NCI-H69 (cell line): ENCODE data around the gene TLR8.
"Not testable (repeated sequence)": the region's sequence is repeated elsewhere in the genome, so short reads cannot be mapped to it uniquely, and the experiment has no call there.

Experiments
- DNase-seq: peaks from one replicate; lab custom pipeline; 2025; lab: John Stamatoyannopoulos, UW

TLR8 gene

DNA sequence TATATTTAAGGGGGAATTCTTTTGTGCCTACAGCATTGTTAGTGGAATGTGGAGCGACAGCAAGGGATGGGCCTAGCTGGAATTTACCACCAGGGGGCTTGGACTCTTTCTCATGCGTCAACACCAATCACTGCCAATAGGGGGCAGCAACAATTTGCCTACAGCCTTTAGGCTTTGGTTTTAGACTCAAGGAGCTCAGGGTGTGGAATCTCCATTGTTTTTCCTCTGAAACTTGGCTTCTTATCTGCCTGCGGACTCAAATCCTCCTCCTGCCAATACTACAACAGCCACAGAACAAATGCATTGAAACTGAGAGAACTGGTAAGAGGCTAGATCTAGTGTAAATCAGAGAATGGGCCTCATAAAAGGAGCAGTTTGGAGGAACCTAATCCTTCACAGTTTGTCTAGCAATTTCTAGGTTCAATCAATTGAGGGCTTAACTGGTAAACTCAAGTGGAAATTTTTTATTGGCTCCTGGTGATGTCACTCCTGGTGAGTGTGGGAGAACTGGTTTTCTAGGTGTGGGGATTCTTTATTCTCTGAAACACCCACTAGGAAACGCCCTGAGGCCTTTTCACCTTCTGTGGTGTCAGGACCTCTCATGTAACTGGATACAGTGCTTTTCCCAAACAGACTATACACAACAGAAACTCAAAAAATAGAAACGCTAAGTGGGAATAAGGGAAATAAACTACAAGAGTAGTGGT is 40.6 kb downstream of the TLR8 start:
- DNase-seq: peak; percentile 91

DNA sequence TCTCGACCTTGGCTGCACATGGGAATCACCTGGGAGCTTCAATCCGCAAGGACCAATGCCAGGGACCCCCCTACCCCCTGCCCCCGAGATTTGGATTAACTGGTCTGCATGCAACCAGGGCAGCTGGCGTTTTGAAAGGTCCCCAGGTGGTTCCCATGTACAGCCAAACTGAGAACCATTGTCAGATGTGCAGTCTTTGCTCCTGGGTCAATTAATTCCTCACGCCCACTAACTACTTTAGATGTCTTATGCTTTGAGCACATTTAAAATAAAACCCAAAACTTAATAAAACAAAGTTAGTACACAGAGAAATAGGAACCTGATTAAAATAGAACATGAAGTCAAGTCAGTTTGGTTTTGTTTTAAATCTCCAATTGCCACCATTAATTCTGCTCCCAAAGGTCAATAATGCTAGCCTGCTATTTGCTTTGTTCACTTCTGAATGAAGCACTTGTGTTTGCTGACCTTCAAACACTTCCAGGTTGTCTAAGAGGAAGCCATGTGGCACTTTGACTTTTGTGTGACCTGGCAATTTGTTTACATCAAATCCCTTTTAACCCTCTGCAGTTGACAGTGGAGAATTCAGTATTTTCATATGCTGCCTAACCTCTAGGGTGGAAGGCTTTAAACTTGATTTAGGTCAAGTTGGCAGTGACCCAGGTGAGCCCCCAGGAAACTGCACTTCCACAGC is 41.3 kb downstream of the TLR8 start:
- peak; percentile 90 for DNase-seq

DNA sequence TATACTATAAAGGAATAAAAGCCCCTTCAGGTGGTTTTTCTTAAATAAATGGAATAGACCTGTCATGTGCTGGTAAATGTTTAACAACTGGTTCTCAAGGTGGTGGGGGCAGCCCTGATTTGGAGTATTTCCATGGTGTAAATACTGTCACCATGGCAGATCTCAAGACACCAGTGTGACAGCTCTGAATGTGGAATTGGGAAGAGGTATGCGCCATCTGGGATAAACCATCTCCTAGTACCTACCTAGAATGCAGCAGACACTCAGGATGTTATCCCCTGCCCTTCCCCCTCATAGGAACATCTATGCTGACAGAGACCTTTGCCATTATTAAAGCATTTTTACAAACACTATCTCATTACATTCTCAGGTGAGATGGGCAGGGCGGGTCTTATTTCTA is 42.1 kb downstream of the TLR8 start:
- DNase-seq: peak; percentile 26

DNA sequence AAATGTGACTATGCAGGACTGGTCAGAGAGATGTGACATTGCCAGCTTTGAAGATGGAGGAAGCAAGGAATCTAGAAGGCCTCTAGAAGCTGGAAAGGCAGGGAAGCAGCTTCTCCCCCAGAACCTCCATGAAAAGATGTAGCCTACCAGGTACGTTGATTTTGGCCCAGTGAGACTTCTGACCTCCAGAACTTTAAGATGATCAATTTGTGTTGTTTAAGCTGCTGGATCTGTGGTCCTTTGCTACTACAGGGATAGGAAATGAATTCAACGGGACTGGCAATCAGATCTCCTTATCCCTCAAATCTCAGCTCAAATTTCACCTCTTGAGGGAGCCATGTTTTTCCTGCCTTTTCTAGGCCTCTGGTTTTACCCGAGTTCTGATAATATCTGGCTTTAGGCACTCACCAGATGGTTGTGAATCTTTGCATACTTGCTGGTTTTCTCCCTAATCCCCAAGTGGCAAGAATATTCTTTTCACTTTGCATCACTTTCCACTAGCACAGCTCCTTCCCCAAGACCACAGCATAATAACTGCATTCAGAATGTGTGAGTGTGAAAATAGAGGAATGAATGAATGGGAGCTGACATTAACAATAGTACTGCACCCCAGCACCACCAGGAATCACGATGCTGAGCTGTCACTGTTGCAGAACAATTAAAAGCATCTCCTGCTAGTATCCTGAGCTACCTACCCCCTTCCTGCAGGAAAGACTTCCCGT is 42.9 kb downstream of the TLR8 start:
- peak; percentile 13 for DNase-seq

DNA sequence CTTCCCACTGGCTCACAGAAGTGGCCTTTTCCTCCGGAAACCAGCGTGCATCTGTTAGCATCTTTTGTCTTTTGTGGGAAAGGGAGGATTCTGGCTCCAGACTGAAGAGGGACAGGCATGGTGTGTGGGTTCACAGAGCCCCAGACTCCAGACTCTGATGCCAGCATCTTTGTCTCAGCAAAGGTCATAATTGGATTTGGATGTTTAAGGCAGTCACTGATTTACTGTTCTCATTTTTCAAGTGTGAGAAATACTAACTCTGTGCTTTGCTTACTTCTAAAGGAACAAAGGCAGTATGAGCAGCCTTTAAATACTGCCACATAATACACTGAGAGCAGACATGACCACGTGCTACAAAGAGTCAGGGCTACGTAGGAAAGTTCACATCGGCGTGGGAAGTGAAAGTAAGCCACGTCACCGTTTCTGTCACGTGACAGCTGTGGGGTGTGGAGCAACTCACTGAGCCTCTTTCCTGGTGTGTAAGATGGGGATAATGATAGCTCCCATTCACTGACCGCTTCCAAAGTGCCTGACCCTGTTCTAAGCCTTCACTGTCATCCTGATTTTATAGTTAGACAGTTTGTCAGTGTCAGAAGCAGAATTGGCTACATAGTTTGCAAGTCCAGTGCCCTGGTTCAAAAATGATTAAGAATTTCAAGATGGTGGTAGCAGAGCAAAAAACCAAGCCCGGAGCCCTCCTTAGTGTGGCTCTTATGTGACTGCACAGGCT is 43.7 kb downstream of the TLR8 start:
- DNase-seq: no peak

DNA sequence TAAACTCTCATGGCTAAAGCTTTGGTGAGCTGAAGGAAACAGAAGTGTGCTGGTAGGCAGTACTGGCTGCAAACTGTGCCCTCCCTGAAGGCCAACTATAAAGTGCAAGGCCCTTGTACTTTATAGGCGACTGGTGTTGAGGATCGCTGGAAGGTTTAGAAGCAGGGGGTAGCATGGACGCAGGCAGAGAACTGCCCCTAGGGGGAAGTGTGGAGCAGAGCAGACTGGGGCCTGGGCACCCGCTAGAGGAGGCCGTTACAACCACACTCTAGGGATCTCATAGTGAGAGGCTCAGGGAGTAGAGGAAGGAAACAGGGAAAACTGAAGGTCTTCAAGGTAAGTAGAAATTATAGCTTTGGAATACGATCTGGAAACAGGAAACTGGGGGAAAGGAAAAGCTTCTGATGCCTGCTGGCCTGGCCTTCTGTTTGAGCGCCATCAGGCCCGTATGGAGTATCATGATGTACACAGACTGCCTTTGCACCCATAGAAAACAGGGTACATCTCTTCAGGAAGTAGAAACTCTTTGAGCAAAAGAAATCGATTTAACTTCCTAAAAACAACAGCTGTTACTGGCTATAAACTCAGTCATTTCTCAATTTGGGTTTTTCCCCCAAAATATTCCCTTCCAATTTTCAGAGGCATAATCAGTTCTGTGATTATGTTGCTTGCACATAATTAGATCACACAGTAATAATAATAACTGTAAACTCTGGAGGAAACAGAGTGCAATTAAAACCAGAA is 44.6 kb downstream of the TLR8 start:
- DNase-seq: peak; percentile 69

DNA sequence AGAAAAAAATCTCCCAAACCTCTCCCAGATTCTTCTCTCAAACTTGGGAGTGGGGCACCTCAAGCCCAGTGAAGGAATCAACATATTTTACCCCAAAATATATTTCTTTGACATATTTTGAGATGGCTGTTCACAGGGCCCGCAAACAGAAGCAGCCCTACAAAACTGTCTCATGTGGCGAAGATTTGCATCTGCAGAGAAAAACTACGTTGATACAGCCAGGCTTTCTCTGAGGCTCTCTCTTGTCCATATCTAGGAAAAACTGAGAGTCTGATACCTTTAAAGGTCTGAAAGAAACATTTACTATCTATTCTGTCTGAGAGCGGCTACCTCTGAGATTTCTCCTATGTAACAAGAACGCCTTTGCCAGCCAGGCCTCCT is 45.2 kb downstream of the TLR8 start:
- no peak for DNase-seq

DNA sequence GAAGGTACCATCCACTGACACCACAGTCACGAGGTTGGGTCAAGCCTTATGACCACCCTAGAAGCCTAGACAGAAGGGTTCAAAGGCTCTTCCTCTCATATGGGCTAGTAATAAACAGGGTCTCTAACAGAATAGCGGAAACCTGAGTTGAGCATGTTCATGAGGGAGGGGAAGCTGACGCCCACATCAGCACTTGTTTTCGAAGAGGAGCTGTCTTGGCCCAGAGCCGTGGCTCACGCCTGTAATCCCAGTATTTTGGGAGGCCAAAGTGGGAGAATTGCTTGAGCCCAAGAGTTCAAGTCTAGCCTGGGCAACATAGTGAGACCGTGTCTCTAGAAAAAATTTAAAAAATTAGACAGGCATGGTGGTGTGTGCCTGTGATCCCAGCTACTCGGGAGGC is 47.0 kb downstream of the TLR8 start:
- DNase-seq: no peak

DNA sequence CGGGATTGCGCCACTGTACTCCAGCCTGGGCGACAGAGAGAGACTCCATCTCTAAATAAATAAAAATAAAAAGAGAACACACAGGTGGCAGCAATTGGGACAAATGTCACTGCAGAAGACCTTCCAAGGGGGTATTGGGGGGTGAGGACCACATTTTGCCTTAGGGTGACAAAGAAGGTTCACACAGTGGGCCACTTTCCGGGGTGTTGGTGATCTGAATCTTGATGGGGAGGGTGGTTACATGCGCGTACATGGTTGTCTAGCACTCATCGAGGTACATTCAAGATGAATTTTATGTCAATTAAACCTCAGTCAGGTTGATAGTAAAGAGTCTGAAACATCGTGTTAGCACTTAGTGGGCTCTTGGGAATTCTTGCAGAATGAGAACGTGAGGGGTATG is 48.0 kb downstream of the TLR8 start:
- DNase-seq: no peak

DNA sequence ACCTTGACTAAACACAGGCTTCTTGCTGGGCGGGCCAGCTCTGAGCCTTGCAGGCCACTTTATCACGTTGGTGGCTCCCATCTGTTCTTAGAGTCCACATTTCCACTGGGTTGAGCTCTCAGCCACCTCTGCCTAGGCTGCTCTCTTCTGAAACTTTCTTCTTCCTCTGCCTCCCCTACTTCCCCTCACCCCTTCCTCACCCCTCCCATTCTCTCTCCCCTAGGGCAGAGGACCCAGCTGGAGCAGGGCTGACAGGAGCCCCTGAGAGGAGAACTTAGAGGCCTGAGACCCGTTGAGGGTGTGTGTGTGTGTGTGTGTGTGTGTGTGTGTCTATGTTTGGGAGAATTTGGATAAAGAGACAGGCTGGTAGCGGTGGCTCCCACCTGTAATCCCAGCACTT is 48.6 kb downstream of the TLR8 start:
- no peak for DNase-seq

DNA sequence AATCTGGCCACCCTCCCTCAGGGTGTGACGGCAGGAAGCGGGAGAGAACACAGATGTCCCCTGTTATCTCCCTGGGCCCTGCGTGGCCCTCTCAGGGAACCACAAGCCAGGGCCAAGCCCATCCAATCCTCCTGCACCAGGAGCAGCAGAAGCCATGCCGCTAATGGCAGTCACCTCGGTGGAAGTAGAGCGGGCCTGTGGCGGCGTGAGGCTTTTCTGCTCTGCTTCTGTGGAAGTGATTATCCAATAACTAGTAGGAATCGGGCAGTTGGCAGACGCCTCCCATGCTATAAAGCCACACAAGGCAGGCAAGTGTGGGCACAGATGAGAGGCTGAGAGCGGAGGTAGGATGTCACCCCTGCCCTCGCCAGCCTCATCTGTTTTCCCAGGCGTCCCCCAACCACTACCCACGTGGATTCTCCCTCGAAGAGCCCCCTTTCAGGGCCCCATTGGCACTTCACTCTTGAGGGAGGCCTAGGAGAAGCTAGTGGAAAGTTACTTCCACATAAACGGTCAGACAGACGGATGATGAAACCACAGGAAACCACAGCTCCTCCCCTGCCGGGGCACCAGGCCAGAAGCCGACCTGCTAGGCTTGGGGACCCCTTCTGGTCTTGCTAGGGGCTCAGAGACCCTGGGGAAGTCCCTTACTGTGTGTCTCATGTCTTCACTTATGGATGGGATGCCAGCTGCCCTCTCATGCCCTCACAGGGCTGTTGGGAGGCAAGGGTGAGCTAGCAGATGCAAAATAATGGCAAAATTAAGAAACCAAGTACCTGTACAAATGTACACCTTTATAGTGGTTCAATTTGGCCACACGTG is 49.7 kb downstream of the TLR8 start:
- DNase-seq: no peak

DNA sequence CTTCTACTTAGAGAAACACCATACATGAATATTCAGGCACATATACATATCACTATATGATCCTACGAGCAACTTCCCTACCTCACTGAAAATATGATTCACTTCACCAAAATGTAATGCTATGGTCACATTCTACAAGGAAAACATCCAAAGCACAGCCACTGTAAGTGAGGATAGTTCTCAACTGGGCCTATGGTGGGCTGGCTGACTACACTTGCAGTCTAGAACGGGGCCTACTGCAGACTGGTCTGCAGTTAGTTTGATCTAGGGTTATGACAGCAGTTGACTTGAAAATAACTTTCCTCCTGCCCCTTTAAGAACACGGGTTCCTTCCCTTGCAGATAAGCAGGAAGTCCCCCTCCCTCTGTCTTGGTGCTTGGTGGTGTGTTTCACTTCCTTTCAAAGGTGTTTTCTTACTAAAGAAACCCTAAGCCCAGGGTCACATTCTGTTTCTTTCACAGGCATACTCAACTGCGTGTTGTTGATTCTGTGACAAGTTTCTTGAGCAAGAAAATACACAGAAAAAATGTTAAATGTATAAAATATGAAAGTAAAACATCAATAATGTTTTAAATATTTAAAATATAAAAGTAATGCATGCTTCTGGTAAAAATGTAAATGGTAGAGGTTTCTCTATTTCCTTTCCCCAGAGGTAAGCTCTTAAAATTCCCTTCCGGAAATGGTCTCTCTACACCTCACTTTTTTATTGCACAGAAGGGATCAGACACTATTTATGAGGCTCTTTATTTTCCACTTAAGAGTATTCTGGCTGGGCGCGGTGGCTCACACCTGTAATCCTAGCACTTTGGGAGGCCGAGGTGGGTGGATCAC is 50.5 kb downstream of the TLR8 start:
- peak; percentile 50 for DNase-seq

DNA sequence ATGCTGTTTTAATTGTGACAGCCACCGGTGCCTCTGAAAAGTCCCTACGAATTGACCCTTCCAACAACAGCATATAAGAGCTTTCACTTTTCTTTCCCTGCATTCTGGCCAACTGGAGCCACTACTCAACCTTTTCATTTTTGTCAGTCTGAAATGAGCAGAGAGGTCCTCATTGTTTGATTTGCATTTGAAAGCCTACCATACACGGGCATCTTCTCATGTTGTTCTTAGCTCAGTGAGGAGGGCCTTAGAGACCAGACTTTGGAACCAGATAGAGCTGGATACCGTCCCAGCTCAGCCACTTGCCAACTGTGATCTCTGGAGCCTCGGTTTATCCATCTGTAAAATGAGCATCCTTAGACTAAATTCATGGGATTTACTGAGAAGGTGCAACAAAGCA is 51.6 kb downstream of the TLR8 start:
- DNase-seq: no peak

DNA sequence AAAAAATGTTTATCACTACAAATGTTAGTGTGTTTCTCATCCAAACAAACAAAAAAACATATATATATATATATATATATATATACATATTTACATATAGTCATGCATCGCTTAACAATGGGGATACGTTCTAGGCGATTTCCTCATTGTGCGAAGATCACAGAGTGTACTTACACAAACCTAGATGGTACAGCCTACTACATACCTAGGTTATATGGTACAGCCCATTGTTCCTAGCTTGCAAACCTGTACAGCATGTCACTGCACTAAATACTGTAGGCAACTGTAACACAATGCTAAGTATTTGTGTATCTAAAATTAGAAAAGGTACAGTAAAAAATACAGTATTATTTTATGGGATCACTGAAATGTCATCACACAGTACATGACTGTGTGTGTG is 52.0 kb downstream of the TLR8 start:
- DNase-seq: no peak

DNA sequence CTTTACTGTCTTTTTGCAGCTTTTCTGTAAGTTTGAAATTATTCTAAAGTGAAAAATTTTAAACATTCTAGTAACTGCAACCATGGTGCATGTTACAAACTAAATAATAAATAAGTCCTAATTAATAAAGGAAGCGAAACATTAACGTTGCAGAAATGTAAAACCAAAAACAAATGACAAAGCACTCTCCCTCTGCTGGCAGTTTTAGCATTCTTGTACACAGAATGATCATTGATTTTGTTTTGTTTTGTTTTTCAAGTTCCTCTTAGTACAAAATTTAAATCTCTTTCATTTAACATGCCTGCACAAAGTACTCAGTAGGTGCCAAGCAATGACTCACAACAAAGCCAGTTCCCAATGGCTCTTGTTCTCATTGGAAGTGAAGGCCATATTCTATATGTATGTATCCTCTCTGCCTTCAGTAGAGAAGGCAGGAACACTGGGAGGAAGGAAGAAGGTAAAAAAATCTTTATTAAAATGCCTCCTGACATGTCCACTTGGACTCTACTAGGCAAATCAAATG is 54.8 kb downstream of the TLR8 start:
- DNase-seq: no peak

DNA sequence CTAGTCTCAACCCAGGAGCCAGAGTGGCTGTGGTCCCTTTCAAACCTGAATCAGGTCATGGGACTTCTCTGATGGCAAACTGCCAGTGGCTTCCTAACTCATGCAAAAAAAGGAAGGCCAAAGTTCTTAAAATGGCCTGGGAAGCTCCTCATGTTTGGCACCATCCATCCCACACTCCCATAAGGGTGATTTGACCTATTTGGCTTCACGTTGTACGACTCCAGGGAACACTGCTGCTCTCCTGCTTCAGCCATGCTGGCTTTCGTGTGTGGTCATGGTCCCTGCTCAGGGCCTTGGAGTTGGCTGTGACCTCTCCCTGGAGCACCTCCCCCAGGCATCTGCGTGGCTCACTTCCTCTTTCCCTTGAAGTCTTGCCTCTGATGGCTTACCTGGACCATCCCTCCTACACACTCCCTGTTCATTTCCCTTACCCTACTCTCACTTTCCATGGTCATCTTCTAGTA is 55.7 kb downstream of the TLR8 start:
- DNase-seq: no peak

DNA sequence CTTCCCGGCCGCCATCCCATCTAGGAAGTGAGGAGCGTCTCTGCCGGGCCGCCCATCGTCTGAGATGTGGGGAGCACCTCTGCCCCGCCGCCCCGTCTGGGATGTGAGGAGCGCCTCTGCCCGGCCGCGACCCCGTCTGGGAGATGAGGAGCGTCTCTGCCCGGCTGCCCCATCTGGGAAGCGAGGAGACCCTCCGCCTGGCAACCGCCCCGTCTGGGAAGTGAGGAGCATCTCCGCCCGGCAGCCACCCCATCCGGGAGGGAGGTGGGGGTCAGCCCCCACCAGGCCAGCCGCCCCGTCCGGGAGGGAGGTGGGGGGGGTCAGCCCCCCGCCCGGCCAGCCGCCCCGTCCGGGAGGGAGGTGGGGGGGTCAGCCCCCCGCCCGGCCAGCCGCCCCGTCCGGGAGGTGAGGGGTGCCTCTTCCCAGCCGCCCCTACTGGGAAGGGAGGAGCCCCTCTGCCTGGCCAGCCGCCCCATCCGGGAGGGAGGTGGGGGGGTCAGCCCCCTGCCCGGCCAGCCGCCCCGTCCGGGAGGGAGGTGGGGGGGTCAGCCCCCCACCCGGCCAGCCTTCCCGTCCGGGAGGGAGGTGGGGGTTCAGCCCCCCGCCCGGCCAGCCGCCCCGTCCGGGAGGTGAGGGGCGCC is 56.9 kb downstream of the TLR8 start:
- DNase-seq: not testable (repeated sequence)

DNA sequence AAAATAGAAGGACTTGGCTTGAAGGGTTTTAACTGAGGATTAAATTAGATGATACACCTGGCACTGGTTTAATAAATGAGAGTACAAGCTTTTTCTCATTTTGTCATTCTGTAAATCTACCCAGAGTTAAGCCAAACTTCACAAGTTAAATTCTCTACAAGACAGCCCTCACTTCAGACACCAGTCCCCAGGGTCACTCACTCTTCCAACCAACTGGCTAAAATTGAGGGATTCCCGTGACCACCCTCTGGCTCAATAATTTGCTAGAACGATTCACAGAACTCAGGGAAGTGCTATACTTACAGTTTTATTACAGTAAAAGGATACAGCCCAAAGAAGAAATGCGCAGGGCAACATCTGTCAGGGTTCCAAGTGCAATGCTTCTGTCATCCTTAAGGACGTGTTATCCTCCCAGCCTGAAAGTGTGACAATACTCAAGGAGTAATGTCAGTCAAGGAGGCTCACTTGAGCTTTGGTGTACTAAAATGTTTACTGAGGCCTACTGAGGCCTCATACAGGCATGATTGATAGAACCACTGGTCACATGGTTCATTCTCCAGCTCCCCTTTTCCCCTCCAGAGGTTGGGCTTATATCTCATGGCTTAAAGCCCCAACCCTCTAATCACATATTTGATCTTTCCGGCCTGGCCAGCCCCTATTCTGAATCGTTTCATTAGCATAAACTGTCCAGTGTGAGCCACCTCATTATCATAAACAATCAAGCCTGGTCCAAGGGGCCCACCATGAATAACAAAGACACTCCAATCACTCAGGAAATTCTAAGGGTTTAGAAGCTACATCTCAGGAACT is 58.9 kb downstream of the TLR8 start:
- DNase-seq: no peak
